Thyroid gland (tissue), 4 donors: ENCODE measurements around the gene TUBB4A.

Experiments used
- POLR2A ChIP-seq, 2 donors: fragments of 450-650 bp; IDR thresholded peaks; one replicate each; pipeline ENCODE4 v1.6.1; 2017; ENCODE audit warnings: antibody characterized with exemption in 2 of 2, mild to moderate bottlenecking in 2 of 2, moderate library complexity in 1 of 2
- TF ChIP-seq, protein P1 (sequence below), 6 experiments: fragments of 200-600 bp in 3 of 6; fragments of 450-650 bp in 3 of 6; sonication (generic) in 3 of 6; IDR thresholded peaks; one replicate each; pipeline ENCODE4 v1.5.1; 2016 to 2019; ENCODE audit warnings: antibody characterized with exemption in 6 of 6, mild to moderate bottlenecking in 2 of 6, inconsistent platforms in 1 of 6, moderate library complexity in 1 of 6

DNA sequence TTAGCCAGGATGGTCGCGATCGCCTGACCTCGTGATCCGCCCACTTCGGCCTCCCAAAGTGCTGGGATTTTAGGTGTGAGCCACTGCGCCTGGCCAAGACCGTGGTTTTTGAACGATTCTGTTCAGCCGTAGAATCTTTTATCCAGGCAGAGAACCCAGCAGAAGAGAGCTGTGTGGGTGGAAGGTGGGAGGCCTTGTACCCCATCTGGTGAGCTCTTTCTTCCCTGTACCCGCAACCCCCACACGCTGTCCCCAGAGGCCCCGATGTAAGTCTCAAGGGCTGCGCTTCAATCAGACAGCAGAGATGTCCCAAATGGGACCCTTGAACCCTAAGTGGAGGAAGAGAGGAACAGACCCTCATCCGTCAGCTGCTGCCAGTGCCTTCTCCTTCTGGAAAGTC lies 46.2 kb downstream of the TUBB4A start:
- TF ChIP-seq, protein P1, sequence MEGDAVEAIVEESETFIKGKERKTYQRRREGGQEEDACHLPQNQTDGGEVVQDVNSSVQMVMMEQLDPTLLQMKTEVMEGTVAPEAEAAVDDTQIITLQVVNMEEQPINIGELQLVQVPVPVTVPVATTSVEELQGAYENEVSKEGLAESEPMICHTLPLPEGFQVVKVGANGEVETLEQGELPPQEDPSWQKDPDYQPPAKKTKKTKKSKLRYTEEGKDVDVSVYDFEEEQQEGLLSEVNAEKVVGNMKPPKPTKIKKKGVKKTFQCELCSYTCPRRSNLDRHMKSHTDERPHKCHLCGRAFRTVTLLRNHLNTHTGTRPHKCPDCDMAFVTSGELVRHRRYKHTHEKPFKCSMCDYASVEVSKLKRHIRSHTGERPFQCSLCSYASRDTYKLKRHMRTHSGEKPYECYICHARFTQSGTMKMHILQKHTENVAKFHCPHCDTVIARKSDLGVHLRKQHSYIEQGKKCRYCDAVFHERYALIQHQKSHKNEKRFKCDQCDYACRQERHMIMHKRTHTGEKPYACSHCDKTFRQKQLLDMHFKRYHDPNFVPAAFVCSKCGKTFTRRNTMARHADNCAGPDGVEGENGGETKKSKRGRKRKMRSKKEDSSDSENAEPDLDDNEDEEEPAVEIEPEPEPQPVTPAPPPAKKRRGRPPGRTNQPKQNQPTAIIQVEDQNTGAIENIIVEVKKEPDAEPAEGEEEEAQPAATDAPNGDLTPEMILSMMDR (IDR thresholded peaks at IDR 0.05) = no peak
- no peak for TF ChIP-seq POLR2A (IDR thresholded peaks at IDR 0.05)
